Lung (tissue), 12 donors: Measurements from ENCODE around the gene ATG2A. TPM values are rescaled to one million over a fixed set of nuclear protein-coding genes. Genes with fewer than 3 reads are reported as not detected.

Source experiments
- ATAC-seq: fragments of 200-7000 bp; cut with Tn5 transposase; one replicate; pipeline ENCODE4 v1.9.1; 2020; ENCODE audit warnings: moderate number of reproducible peaks; ENCODE audit not compliant: insufficient read depth, low FRiP score
- DNase-seq, 3 donors: peaks; one replicate each; pipeline ENCODE4 v3.0.0-alpha.2; 2013 to 2017
- H3K27ac ChIP-seq, 2 donors: one replicate each; pipeline ENCODE4 v1.5.1; 2013; ENCODE audit warnings: mild to moderate bottlenecking in 2 of 2, moderate library complexity in 2 of 2, control low read depth in 1 of 2, inconsistent platforms in 1 of 2, low read depth in 1 of 2, low read length in 1 of 2
- H3K27me3 ChIP-seq, 3 donors: one replicate each; pipeline ENCODE4 v1.5.1; 2013; ENCODE audit warnings: low read length in 2 of 3; ENCODE audit not compliant: control insufficient read depth in 3 of 3, insufficient read depth in 3 of 3
- H3K36me3 ChIP-seq, 4 donors: one replicate each; pipeline ENCODE4 v1.5.1; 2013; ENCODE audit warnings: low read length in 4 of 4, mild to moderate bottlenecking in 1 of 4, moderate library complexity in 1 of 4; ENCODE audit not compliant: control insufficient read depth in 4 of 4, insufficient read depth in 4 of 4
- H3K4me1 ChIP-seq, 5 donors: one replicate each; pipeline ENCODE4 v1.5.1; 2013; ENCODE audit warnings: low read length in 5 of 5, mild to moderate bottlenecking in 2 of 5, moderate library complexity in 1 of 5; ENCODE audit not compliant: control insufficient read depth in 5 of 5, insufficient read depth in 5 of 5
- H3K4me3 ChIP-seq: one replicate; pipeline ENCODE4 v1.5.1; 2013; ENCODE audit warnings: mild to moderate bottlenecking, control low read depth, moderate library complexity
- H3K9ac ChIP-seq, 2 donors: one replicate each; pipeline ENCODE4 v1.5.1; 2013; ENCODE audit warnings: low read length in 2 of 2, control low read depth in 1 of 2; ENCODE audit not compliant: insufficient read depth in 1 of 2
- H3K9me3 ChIP-seq, 4 donors: one replicate each; pipeline ENCODE4 v1.5.1; 2013; ENCODE audit warnings: low read length in 3 of 4, mild to moderate bottlenecking in 1 of 4, moderate library complexity in 1 of 4; ENCODE audit not compliant: control insufficient read depth in 4 of 4, insufficient read depth in 3 of 4
- CTCF ChIP-seq: IDR thresholded peaks from 2 replicates; pipeline ENCODE4 v1.5.1; 2012; ENCODE audit warnings: mild to moderate bottlenecking; ENCODE audit errors: control extremely low read depth, extremely low read depth
- WGBS, 2 donors: extraction: QIAGEN DNeasy Blood & Tissue Kit; methylation state at CpG; one replicate each; pipeline ENCODE4 v1.1.7; 2013; 5-methylcytosine and 5-hydroxymethylcytosine counted together
- polyA plus RNA-seq, 2 donors: library from polyadenylated mRNA; stranded (reverse); fragments of 200-250 nt; gene quantifications; one replicate each; pipeline ENCODE4 v1.2.1, GENCODE V29; 2013
- total RNA-seq, 2 donors: library from RNA; depleted of rRNA in 1 of 2; stranded (reverse); fragments of >200 nt in 1 of 2; gene quantifications; one replicate each; pipeline ENCODE4 v1.2.1, GENCODE V29; 2014 to 2021
- donor health status: control.
- donor health status: control.
- donor health status: Bipolar disorder and iron deficiency.
- donor health status: healthy.
- donor health status: DM: yes; HTN: yes; CAD: no.

ATG2A gene
- total and polyA plus RNA-seq, 4 donors: 17.4 to 32.5 (median 21.0) TPM

GRCh38 chr11:64878223-64878493 is 38.9 kb downstream of the ATG2A start:
- Histone ChIP-seq H3K36me3 (peaks cover 4 to 20% (median 8%) of the 10 kb centered on the region in 4 donors), H3K9me3 (no peaks in the 10 kb centered on the region), H3K4me1 (peaks cover 2 to 35% (median 12%) of the 10 kb centered on the region in 5 donors), H3K4me3 (peak overlapping the region; percentile 93), H3K27ac (peak overlapping the region; percentile 69 to 90), H3K27me3 (no peaks in the 10 kb centered on the region), H3K9ac (peak overlapping the region in 1 of 2 donors; percentile 51)
- WGBS, 2 donors: 0 to 1% methylated on average over 21 of the region's 21 CpGs
- no peak for TF ChIP-seq CTCF
- ATAC-seq: peak; percentile 3
- DNase-seq: no peak

- peaks cover 4 to 26% (median 12%) of the 10 kb centered on the region in 4 donors for H3K36me3 ChIP-seq
- DNase-seq: no peak
- TF ChIP-seq CTCF: no peak
- 1 to 2% methylated on average over 41 of the region's 41 CpGs for WGBS, 2 donors
- H3K27me3 ChIP-seq: no peaks in the 10 kb centered on the region
- H3K27ac ChIP-seq: peak overlapping the region; percentile 69 to 90
- H3K9ac ChIP-seq: peak overlapping the region; percentile 30 to 51
- no peaks in the 10 kb centered on the region for H3K9me3 ChIP-seq
- peak overlapping the region; percentile 93 for H3K4me3 ChIP-seq
- peaks cover 2 to 35% (median 13%) of the 10 kb centered on the region in 5 donors for H3K4me1 ChIP-seq
- no peak for ATAC-seq
These were observed 39.4 kb downstream of the ATG2A start for GRCh38 chr11:64877390-64878222.

- no peaks in the 10 kb centered on the region for H3K9me3 ChIP-seq
- peak overlapping the region in 1 of 2 donors; percentile 30 for H3K9ac ChIP-seq
- H3K36me3 ChIP-seq: peaks cover 4 to 28% (median 13%) of the 10 kb centered on the region in 4 donors
- no peaks in the 10 kb centered on the region for H3K27me3 ChIP-seq
- H3K27ac ChIP-seq: peak overlapping the region; percentile 69 to 90
- whole genome bisulfite sequencing, 2 donors: 31 to 64% methylated on average over 14 of the region's 14 CpGs
- peaks cover 2 to 36% (median 14%) of the 10 kb centered on the region in 5 donors for H3K4me1 ChIP-seq
- DNase-seq (peak; percentile 48 to 64 (median 61)), ATAC-seq (no peak)
- TF ChIP-seq CTCF: no peak
- peak overlapping the region; percentile 93 for H3K4me3 ChIP-seq
These were observed 40.1 kb downstream of the ATG2A start for GRCh38 chr11:64876835-64877341.
